Upper lobe of left lung (tissue), 4 donors: Measurements from ENCODE around the gene RBM20.

Experiments
- CTCF ChIP-seq, 6 experiments: fragments of 450-650 bp in 4 of 6; fragments of 200-600 bp in 2 of 6; sonication (generic) in 2 of 6; IDR thresholded peaks; one replicate each; pipeline ENCODE4 v1.5.1; 2016 to 2019; ENCODE audit warnings: antibody characterized with exemption in 6 of 6
- POLR2A ChIP-seq, 4 donors: fragments of 450-650 bp; IDR thresholded peaks; one replicate each; pipeline ENCODE4 v1.5.1; 2016 to 2017; ENCODE audit warnings: antibody characterized with exemption in 4 of 4, mild to moderate bottlenecking in 2 of 4

GRCh38 chr10:110791541-110792073, 147.5 kb downstream of the RBM20 start:
- TF ChIP-seq POLR2A (IDR thresholded peaks at IDR 0.05) (no peak), CTCF (IDR thresholded peaks at IDR 0.05) (no peak)
